Loucy (cell line): Measurements from ENCODE around the gene PHF14.

Experiments used
- EZH2phosphoT487 ChIP-seq: fragments of 200-600 bp; IDR thresholded peaks from 2 replicates; pipeline ENCODE4 v1.6.1; 2018; ENCODE audit warnings: antibody characterized with exemption, mild to moderate bottlenecking, moderate library complexity, borderline replicate concordance
- TF ChIP-seq, protein P1 (sequence below): fragments of 200-600 bp; sonication (generic); conservative IDR thresholded peaks from 2 replicates; pipeline ENCODE4 v1.5.1; 2014; ENCODE audit warnings: mild to moderate bottlenecking, antibody characterized with exemption, low read length

DNA sequence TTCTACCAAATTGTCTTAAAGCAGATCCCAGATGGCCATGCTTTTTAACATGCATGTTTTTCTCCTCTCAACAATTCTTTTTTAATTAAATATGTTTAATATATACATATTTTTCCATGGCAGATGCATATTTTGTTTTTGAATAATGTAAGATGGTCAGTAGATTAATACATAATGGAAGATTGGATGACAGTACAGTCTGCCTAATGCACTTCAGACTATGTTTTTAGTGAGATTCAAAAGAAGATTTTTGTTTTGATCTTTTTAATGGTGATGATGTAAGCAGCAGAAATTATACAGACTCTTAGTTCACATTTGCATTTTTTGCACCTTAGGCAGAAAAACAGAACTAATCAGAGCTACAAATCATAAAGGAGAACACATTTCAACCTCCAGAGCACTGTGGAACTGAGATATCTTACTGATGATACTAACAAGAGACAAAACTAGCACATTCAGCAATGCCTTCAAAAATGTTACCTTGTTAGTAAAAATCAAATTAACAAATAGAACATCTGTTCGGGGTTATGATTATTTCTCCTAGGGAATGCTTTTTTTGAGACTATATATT is 203.4 kb downstream of the PHF14 start:
- TF ChIP-seq, protein P1, sequence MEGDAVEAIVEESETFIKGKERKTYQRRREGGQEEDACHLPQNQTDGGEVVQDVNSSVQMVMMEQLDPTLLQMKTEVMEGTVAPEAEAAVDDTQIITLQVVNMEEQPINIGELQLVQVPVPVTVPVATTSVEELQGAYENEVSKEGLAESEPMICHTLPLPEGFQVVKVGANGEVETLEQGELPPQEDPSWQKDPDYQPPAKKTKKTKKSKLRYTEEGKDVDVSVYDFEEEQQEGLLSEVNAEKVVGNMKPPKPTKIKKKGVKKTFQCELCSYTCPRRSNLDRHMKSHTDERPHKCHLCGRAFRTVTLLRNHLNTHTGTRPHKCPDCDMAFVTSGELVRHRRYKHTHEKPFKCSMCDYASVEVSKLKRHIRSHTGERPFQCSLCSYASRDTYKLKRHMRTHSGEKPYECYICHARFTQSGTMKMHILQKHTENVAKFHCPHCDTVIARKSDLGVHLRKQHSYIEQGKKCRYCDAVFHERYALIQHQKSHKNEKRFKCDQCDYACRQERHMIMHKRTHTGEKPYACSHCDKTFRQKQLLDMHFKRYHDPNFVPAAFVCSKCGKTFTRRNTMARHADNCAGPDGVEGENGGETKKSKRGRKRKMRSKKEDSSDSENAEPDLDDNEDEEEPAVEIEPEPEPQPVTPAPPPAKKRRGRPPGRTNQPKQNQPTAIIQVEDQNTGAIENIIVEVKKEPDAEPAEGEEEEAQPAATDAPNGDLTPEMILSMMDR: no peak
- TF ChIP-seq EZH2phosphoT487: no peak
